H9 (cell line): ENCODE data around the gene EDIL3. TPM values are rescaled to one million over a fixed set of nuclear protein-coding genes. Genes with fewer than 3 reads are reported as not detected.

ENCODE experiments used
- DNase-seq: peaks from one replicate; pipeline ENCODE4 v3.0.0-alpha.2; 2017
- H2AFZ ChIP-seq: one replicate; pipeline ENCODE4 v1.6.1; 2013; ENCODE audit warnings: mild to moderate bottlenecking, low read length, control low read depth, moderate library complexity
- H2AK5ac ChIP-seq: 2 replicates; pipeline ENCODE4 v1.6.1; 2013; ENCODE audit warnings: low read length, control low read depth, mixed read lengths; ENCODE audit not compliant: insufficient read length
- H2BK120ac ChIP-seq: one replicate; pipeline ENCODE4 v1.6.1; 2013; ENCODE audit warnings: low read depth, mild to moderate bottlenecking, low read length, control low read depth, inconsistent platforms; ENCODE audit not compliant: poor library complexity, severe bottlenecking
- H2BK12ac ChIP-seq: 2 replicates; pipeline ENCODE4 v1.6.1; 2013; ENCODE audit warnings: low read length, control low read depth, mixed read lengths, low read depth; ENCODE audit not compliant: insufficient read length
- H2BK15ac ChIP-seq: 2 replicates; pipeline ENCODE4 v1.6.1; 2013; ENCODE audit warnings: low read depth, low read length, control low read depth
- H2BK20ac ChIP-seq: one replicate; pipeline ENCODE4 v1.6.1; 2013; ENCODE audit warnings: low read depth, mild to moderate bottlenecking, low read length, control low read depth, inconsistent platforms; ENCODE audit not compliant: poor library complexity, severe bottlenecking
- H2BK5ac ChIP-seq: 2 replicates; pipeline ENCODE4 v1.6.1; 2013; ENCODE audit warnings: low read length, control low read depth, mixed read lengths; ENCODE audit not compliant: insufficient read length
- H3K14ac ChIP-seq: 2 replicates; pipeline ENCODE4 v1.6.1; 2013; ENCODE audit warnings: low read length, control low read depth; ENCODE audit not compliant: insufficient read depth
- H3K18ac ChIP-seq: 2 replicates; pipeline ENCODE4 v1.6.1; 2013; ENCODE audit warnings: low read depth, mild to moderate bottlenecking, mixed read lengths, low read length, control low read depth; ENCODE audit not compliant: insufficient read length
- H3K23ac ChIP-seq: 2 replicates; pipeline ENCODE4 v1.6.1; 2013; ENCODE audit warnings: low read length, control low read depth, mixed read lengths, low read depth; ENCODE audit not compliant: insufficient read length
- H3K23me2 ChIP-seq: 2 replicates; pipeline ENCODE4 v1.6.1; 2013; ENCODE audit warnings: low read depth, mild to moderate bottlenecking, mixed read lengths, low read length, control low read depth; ENCODE audit not compliant: insufficient read length, poor library complexity, severe bottlenecking
- H3K27ac ChIP-seq: 2 replicates; pipeline ENCODE4 v1.5.1; 2013; ENCODE audit warnings: low read length, control low read depth, mixed read lengths, low read depth; ENCODE audit not compliant: insufficient read length
- H3K27me3 ChIP-seq: 2 replicates; pipeline ENCODE4 v1.6.1; 2013; ENCODE audit warnings: low read length, control low read depth, inconsistent platforms; ENCODE audit not compliant: insufficient read depth
- H3K4ac ChIP-seq: 2 replicates; pipeline ENCODE4 v1.6.1; 2013; ENCODE audit warnings: low read depth, mild to moderate bottlenecking, control low read depth, inconsistent platforms, low read length, moderate library complexity
- H3K4me1 ChIP-seq: 2 replicates; pipeline ENCODE4 v1.6.1; 2013; ENCODE audit warnings: low read length, control low read depth, inconsistent platforms; ENCODE audit not compliant: insufficient read depth
- H3K4me2 ChIP-seq: 2 replicates; pipeline ENCODE4 v1.6.1; 2013; ENCODE audit warnings: low read length, control low read depth, mixed read lengths; ENCODE audit not compliant: insufficient read length, insufficient read depth
- H3K56ac ChIP-seq: 2 replicates; pipeline ENCODE4 v1.6.1; 2013; ENCODE audit warnings: low read depth, mild to moderate bottlenecking, mixed read lengths, low read length, control low read depth; ENCODE audit not compliant: insufficient read length
- H3K79me1 ChIP-seq: 2 replicates; pipeline ENCODE4 v1.6.1; 2013; ENCODE audit warnings: low read depth, mild to moderate bottlenecking, moderate library complexity, low read length, control low read depth, inconsistent platforms; ENCODE audit not compliant: insufficient read depth, poor library complexity, severe bottlenecking
- H3K79me2 ChIP-seq: 2 replicates; pipeline ENCODE4 v1.6.1; 2013; ENCODE audit warnings: low read length, control low read depth, inconsistent platforms; ENCODE audit not compliant: insufficient read depth
- H3K9ac ChIP-seq: 2 replicates; pipeline ENCODE4 v1.6.1; 2013; ENCODE audit warnings: low read length, control low read depth, mixed read lengths; ENCODE audit not compliant: insufficient read length; ENCODE audit errors: extremely low read depth
- H3K9me3 ChIP-seq: one replicate; pipeline ENCODE4 v1.6.1; 2013; ENCODE audit warnings: low read depth, low read length, inconsistent platforms; ENCODE audit not compliant: control insufficient read depth
- H3T11ph ChIP-seq: one replicate; pipeline ENCODE4 v1.6.1; 2013; ENCODE audit warnings: mild to moderate bottlenecking, low read length, control low read depth, inconsistent platforms
- H4K20me1 ChIP-seq: one replicate; pipeline ENCODE4 v1.6.1; 2013; ENCODE audit not compliant: control insufficient read depth, insufficient read length, insufficient read depth
- H4K5ac ChIP-seq: 2 replicates; pipeline ENCODE4 v1.6.1; 2013; ENCODE audit warnings: low read depth, mild to moderate bottlenecking, mixed read lengths, low read length, control low read depth; ENCODE audit not compliant: insufficient read length
- H4K8ac ChIP-seq: replicated peaks from 2 replicates; pipeline ENCODE4 v1.6.1; 2013; ENCODE audit warnings: low read length, control low read depth, mixed read lengths, low read depth; ENCODE audit not compliant: insufficient read length
- H4K91ac ChIP-seq: 2 replicates; pipeline ENCODE4 v1.6.1; 2013; ENCODE audit warnings: low read depth, mild to moderate bottlenecking, moderate library complexity, mixed read lengths, low read length, control low read depth; ENCODE audit not compliant: insufficient read length
- H3K27ac Mint-ChIP-seq, 3 experiments: 2 replicates in 2 of 3; 3 replicates in 1 of 3; pipeline ENCODE4 v1.8.0; 2020 to 2021; ENCODE audit warnings: mixed read lengths in 3 of 3, mild to moderate bottlenecking in 1 of 3, moderate library complexity in 1 of 3
- H3K27me3 Mint-ChIP-seq: 2 replicates; pipeline ENCODE4 v1.8.0; 2021; ENCODE audit warnings: low read depth, mild to moderate bottlenecking, moderate library complexity, mixed read lengths
- H3K36me3 Mint-ChIP-seq, 3 experiments: 2 replicates in 2 of 3; 3 replicates in 1 of 3; pipeline ENCODE4 v1.8.0; 2020 to 2021; ENCODE audit warnings: low read depth in 3 of 3, mixed read lengths in 3 of 3; ENCODE audit not compliant: insufficient read depth in 1 of 3
- H3K4me1 Mint-ChIP-seq, 2 experiments: 2 replicates each; pipeline ENCODE4 v1.8.0; 2020; ENCODE audit warnings: mixed read lengths in 2 of 2
- H3K4me3 Mint-ChIP-seq, 2 experiments: 2 replicates in 1 of 2; 3 replicates in 1 of 2; pipeline ENCODE4 v1.8.0; 2020 to 2021; ENCODE audit warnings: mild to moderate bottlenecking in 2 of 2, mixed read lengths in 2 of 2, moderate library complexity in 1 of 2
- H3K9me3 Mint-ChIP-seq, 2 experiments: 2 replicates in 1 of 2; 3 replicates in 1 of 2; pipeline ENCODE4 v1.8.0; 2020; ENCODE audit warnings: mild to moderate bottlenecking in 2 of 2, mixed read lengths in 2 of 2, moderate library complexity in 1 of 2
- CTCF ChIP-seq: fragments of 200-600 bp; sonication (generic); conservative IDR thresholded peaks from 3 replicates; pipeline ENCODE4 v1.8.0; 2021; ENCODE audit warnings: antibody characterized with exemption, mild to moderate bottlenecking
- WGBS: extraction: QIAGEN DNeasy Blood & Tissue Kit; methylation state at CpG from one replicate; pipeline ENCODE4 v1.1.7; 2013; ENCODE audit warnings: missing lambda C conversion rate, low lambda C conversion rate, mixed read lengths; ENCODE audit not compliant: insufficient read length; ENCODE audit errors: extremely low coverage; 5-methylcytosine and 5-hydroxymethylcytosine counted together
- total RNA-seq: library from RNA; stranded (reverse); gene quantifications from 2 replicates; pipeline ENCODE4 v1.2.1, GENCODE V29; 2021

EDIL3 gene
- total RNA-seq, 1 experiment from 2014 or later = 61.9 TPM

DNA sequence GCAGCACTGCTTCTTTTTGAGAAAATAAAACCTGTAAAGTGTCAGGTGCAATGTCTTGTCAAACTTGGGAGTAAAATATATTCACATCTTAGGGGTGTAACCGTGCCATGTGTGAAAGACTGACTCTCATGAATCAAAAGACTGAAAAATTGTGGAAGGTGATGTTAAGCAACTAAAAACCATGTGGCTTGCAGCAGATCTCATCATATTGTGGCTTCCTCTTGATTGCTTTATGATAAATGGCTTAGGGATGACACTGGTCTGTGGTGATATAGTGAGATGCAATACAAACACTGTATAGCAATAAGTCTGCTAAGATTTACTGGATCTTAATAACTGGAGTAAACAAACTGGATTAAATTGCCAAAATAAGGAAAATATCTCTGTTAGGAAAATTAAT is 321.6 kb downstream of the EDIL3 start:
- H3K36me3 Mint-ChIP-seq = peaks cover 0 to 21% (median 0%) of the 10 kb centered on the region in 3 experiments; a peak in 2 of 7 replicates
- Histone ChIP-seq H4K5ac (no peak overlapping the region), H3K18ac (no peak overlapping the region), H3K79me2 (no peaks in the 10 kb centered on the region), H3T11ph (no peak overlapping the region), H3K56ac (no peak overlapping the region), H2BK5ac (no peak overlapping the region), H3K79me1 (no peaks in the 10 kb centered on the region), H3K27me3 (no peaks in the 10 kb centered on the region), H3K14ac (no peak overlapping the region), H2BK20ac (no peak overlapping the region), H2BK12ac (no peak overlapping the region), H2AFZ (no peak overlapping the region), H2BK15ac (no peak overlapping the region), H3K9ac (no peak overlapping the region), H4K8ac (no peak overlapping the region), H2BK120ac (no peak overlapping the region), H3K23ac (no peak overlapping the region), H4K20me1 (no peaks in the 10 kb centered on the region), H3K4me1 (no peaks in the 10 kb centered on the region), H2AK5ac (no peak overlapping the region), H3K9me3 (no peaks in the 10 kb centered on the region), H3K4ac (no peak overlapping the region), H3K23me2 (no peaks in the 10 kb centered on the region), H4K91ac (no peak overlapping the region), H3K27ac (no peak overlapping the region), H3K4me2 (no peak overlapping the region)
- WGBS = no CpG with 5 or more reads among the region's 1 CpG
- DNase-seq = no peak
- no peaks in the 10 kb centered on the region for H3K27me3 Mint-ChIP-seq
- H3K27ac Mint-ChIP-seq = no peak overlapping the region
- no peaks in the 10 kb centered on the region; a peak in 1 of 5 replicates for H3K9me3 Mint-ChIP-seq
- TF ChIP-seq CTCF = no peak
- no peaks in the 10 kb centered on the region for H3K4me1 Mint-ChIP-seq
- no peak overlapping the region for H3K4me3 Mint-ChIP-seq
